Glutamatergic neuron (in vitro differentiated cells): ENCODE measurements around the gene SLC22A8. TPM values are rescaled to one million over a fixed set of nuclear protein-coding genes. Genes with fewer than 3 reads are reported as not detected.

Experiments used
- DNase-seq: peaks from one replicate; pipeline ENCODE4 v3.0.0; 2022
- H3K27ac Mint-ChIP-seq: one replicate; pipeline ENCODE4 v1.8.0; 2020; ENCODE audit warnings: mild to moderate bottlenecking, mixed read lengths, inconsistent platforms; ENCODE audit not compliant: unreplicated experiment
- H3K27me3 Mint-ChIP-seq: one replicate; pipeline ENCODE4 v1.8.0; 2020; ENCODE audit warnings: mild to moderate bottlenecking, moderate library complexity, mixed read lengths, inconsistent platforms; ENCODE audit not compliant: unreplicated experiment
- H3K36me3 Mint-ChIP-seq: one replicate; pipeline ENCODE4 v1.8.0; 2020; ENCODE audit warnings: mild to moderate bottlenecking, mixed read lengths, inconsistent platforms; ENCODE audit not compliant: unreplicated experiment
- H3K4me1 Mint-ChIP-seq: one replicate; pipeline ENCODE4 v1.8.0; 2020; ENCODE audit warnings: mild to moderate bottlenecking, low read depth, mixed read lengths, inconsistent platforms; ENCODE audit not compliant: unreplicated experiment
- H3K4me3 Mint-ChIP-seq: one replicate; pipeline ENCODE4 v1.8.0; 2020; ENCODE audit warnings: mild to moderate bottlenecking, mixed read lengths, inconsistent platforms; ENCODE audit not compliant: unreplicated experiment
- H3K9me3 Mint-ChIP-seq: one replicate; pipeline ENCODE4 v1.8.0; 2020; ENCODE audit warnings: mild to moderate bottlenecking, moderate library complexity, mixed read lengths, inconsistent platforms; ENCODE audit not compliant: unreplicated experiment
- total RNA-seq: library from RNA; stranded (reverse); fragmentation: NEBNext Ultra II Directional; extraction: Animal tissue kit (Norgen Biotek cat#: 25700); gene quantifications from one replicate; pipeline ENCODE4 v1.2.1, GENCODE V29; 2021; ENCODE audit not compliant: unreplicated experiment
- TF ChIP-seq, protein P1 (sequence below): fragments of 200-600 bp; sonication (generic); IDR thresholded peaks from one replicate; pipeline ENCODE4 v1.5.0; 2021; ENCODE audit not compliant: partially characterized antibody, unreplicated experiment

SLC22A8 gene
- total RNA-seq, 1 donor from 2014 or later = not detected

DNA sequence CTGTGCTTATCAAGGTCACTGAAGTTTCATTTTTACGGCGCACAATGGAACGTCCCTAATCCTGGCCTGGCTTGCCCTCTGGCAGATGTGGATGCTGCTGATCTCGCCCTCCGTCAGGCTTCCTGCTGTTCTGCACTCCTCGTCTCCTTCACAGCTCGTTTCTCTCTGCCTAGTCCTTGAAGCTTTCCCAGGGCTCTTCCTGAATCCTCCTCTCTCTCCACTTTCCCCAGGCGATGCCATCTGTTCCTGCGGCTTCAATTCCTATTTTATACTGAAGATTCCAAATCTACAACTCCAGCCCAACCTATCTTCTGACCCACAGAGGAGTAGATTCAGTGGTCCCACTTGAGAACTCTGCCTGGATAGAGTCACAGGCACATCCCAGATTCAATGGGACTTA, 14.2 kb downstream of the SLC22A8 start:
- H3K36me3 Mint-ChIP-seq = no peaks in the 10 kb centered on the region
- TF ChIP-seq, protein P1, sequence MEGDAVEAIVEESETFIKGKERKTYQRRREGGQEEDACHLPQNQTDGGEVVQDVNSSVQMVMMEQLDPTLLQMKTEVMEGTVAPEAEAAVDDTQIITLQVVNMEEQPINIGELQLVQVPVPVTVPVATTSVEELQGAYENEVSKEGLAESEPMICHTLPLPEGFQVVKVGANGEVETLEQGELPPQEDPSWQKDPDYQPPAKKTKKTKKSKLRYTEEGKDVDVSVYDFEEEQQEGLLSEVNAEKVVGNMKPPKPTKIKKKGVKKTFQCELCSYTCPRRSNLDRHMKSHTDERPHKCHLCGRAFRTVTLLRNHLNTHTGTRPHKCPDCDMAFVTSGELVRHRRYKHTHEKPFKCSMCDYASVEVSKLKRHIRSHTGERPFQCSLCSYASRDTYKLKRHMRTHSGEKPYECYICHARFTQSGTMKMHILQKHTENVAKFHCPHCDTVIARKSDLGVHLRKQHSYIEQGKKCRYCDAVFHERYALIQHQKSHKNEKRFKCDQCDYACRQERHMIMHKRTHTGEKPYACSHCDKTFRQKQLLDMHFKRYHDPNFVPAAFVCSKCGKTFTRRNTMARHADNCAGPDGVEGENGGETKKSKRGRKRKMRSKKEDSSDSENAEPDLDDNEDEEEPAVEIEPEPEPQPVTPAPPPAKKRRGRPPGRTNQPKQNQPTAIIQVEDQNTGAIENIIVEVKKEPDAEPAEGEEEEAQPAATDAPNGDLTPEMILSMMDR = no peak
- DNase-seq = no peak
- no peaks in the 10 kb centered on the region for H3K4me1 Mint-ChIP-seq
- H3K27me3 Mint-ChIP-seq = peaks cover 7% of the 10 kb centered on the region
- no peak overlapping the region for H3K27ac Mint-ChIP-seq
- H3K4me3 Mint-ChIP-seq = no peak overlapping the region
- peaks cover 2% of the 10 kb centered on the region for H3K9me3 Mint-ChIP-seq

DNA sequence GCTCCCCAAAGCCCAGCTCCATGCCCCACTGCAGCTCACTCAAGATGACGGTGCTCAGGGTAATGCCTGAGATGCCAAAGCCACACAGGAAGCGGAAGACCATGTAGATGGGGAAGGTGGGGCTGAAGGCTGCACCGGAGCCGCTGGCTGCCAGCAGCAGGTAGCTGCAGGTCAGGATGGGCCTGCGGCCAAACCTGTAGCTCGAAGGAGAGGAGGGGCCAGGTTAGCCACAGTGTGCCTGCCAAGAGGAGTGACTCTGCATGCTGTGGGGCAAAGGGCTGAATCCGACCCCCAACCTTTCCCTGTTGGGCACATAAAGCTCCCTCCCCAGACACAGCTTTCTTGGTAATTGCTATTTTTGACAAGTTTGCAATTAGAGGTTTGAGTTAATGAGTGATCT, 16.0 kb downstream of the SLC22A8 start:
- peaks cover 6% of the 10 kb centered on the region for H3K9me3 Mint-ChIP-seq
- H3K27me3 Mint-ChIP-seq = peaks cover 7% of the 10 kb centered on the region
- TF ChIP-seq, protein P1 = no peak
- no peak overlapping the region for H3K4me3 Mint-ChIP-seq
- no peaks in the 10 kb centered on the region for H3K36me3 Mint-ChIP-seq
- H3K4me1 Mint-ChIP-seq = no peaks in the 10 kb centered on the region
- no peak overlapping the region for H3K27ac Mint-ChIP-seq
- DNase-seq = no peak

DNA sequence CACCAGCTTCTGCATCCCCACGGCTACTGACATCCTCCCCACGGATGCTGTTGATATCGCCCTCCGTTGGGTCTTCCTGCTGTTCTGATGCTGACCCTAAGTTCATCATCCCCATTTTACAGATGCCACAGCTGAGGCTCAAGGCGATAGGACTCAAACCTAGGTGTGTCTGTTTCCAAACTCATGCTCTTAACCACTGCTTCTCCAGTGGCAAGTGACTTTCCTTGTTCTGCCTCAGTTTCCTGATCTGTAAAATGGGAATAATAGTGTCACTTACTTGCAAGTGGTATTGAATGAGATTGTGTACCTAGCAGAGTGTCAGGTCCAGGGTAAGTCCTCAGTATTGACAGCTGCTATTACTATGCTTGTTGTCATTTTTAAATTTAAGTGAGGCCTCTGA, 16.5 kb downstream of the SLC22A8 start:
- Mint-ChIP-seq H3K36me3 (no peaks in the 10 kb centered on the region), H3K9me3 (peaks cover 6% of the 10 kb centered on the region), H3K27me3 (peaks cover 7% of the 10 kb centered on the region), H3K4me3 (no peak overlapping the region), H3K4me1 (no peaks in the 10 kb centered on the region), H3K27ac (no peak overlapping the region)
- TF ChIP-seq, protein P1 = no peak
- no peak for DNase-seq

DNA sequence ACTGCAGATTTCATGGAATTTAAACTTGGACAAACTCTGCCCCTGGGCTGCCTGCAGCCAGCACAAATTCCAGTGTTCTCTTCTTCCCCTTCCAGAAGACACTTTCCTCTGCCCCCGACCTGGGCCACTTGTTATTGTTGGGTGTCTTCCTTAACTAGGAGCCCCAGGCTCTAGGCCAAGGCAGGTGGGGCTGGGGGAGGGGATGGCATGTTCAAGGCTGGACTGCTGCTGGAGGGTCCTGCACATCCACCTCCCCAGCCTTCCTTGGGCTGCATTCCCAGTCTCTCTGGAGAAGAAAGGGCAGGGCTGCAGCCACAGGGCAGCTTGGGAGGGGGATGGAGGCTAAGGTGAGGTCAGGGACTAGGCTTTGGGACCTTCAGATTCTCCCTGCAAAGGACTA, 19.4 kb downstream of the SLC22A8 start:
- Mint-ChIP-seq H3K27me3 (peaks cover 12% of the 10 kb centered on the region), H3K27ac (no peak overlapping the region), H3K9me3 (peaks cover 15% of the 10 kb centered on the region), H3K4me3 (no peak overlapping the region), H3K4me1 (no peaks in the 10 kb centered on the region), H3K36me3 (peaks cover 9% of the 10 kb centered on the region)
- TF ChIP-seq, protein P1 = no peak
- DNase-seq = no peak

DNA sequence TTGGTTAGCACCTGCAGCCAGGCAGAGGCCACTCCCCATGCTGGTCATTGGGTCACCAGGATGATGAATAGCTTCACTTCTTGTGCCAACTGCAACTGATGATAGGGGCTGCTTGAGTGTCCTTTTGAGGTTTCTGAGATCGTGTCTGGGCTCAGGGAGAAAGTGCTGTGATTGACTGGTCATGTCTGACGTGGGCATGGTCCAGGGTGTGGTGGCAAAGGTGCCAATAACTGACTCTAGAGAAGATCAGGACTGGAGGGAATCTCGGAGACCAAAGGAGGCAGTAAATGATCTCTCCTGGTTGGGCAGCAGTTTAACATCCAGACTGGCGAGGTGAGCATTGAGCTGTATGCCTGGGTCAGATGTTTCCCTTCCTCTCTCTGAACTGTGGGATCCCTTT, 20.9 kb downstream of the SLC22A8 start:
- Mint-ChIP-seq H3K36me3 (peaks cover 9% of the 10 kb centered on the region), H3K27ac (no peak overlapping the region), H3K27me3 (peaks cover 12% of the 10 kb centered on the region), H3K4me3 (no peak overlapping the region), H3K4me1 (no peaks in the 10 kb centered on the region), H3K9me3 (peaks cover 15% of the 10 kb centered on the region)
- no peak for DNase-seq
- TF ChIP-seq, protein P1 = no peak
